ENCODE results near the gene GABRR3. TPM values are rescaled to one million over a fixed set of nuclear protein-coding genes. Genes with fewer than 3 reads are reported as not detected.

Gene GABRR3
- not detected in 2 replicates for total RNA-seq

DNA sequence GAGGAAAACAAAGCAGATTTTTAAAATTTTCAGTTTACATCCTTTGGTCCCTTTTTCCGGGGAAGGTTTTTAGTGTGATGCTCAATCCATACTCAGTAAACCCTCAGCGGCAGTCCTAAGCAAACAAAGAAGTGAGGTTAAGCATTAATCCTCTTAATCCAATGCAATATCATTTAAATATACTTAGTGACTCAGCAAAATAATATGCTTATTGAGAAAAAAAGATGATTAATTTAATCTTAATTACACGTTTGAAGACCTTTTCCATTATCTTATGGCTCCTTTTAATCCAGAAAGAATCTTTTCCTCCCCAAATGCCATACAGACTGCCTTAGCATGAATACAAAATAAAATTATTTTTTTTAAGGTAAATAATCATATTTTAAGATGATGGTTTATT is at the start of gene GABRR3:
Gene GABRR3 (minus strand): TSS at position 108 of the 400 bp plus-strand sequence. CDS start 328 bp downstream, outside the sequence.

DNA sequence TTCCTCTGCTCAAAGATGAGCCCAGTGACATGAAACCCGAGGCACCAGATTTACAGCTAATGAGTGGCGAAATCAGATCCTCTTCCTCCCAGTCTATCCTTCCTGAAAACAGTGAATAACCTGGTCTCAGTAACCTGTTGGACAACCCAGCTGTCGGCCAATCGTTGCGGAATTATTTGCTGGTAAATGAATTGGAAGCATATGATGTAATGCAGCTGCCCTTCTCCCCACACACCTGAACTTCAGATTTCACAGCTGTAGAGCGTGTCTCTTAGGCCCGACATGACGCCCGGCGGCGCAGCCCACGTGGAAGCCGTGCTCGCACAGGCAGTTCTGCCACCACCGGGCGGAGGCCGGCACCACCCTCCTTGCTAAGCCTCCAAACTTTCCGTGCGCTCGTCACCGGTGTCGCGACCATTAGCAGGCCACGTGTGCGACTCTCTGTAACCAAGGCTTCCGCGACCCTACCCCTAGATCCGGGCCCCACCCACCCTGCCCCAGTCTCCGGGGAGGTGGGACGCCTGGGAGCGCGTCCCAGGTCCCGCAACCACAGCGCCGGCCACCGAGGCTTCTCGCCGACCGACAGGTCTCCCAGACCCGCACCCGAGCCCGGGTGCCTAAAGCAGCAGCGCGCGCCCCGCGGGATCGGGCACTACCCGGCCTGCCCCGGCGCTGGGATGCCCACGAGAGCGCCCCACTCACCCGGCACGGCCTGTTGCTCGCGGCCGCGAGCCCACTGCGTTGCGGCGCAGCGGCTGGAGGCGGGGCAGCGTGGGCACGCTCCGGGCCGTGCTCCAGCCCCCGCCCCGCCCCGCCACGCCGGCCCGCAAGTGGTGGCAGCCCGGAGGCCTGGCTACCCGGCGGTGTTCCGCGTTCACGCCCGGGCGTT is 63.2 kb downstream of the GABRR3 start, which contains the start of gene RIOX2:
Gene RIOX2 (minus strand): TSS at position 753 of the 889 bp plus-strand sequence. CDS start 4,838 bp downstream, outside the sequence.

Other genes with a start within 250 kb of the GABRR3 start
- gene CRYBG3, start 213.3 kb downstream of the GABRR3 start, total RNA-seq = 27.0 and 28.9 TPM in 2 replicates
- gene RIOX2, start 62.9 kb downstream of the GABRR3 start, total RNA-seq = 26.9 and 27.7 TPM in 2 replicates
- gene OR5AC2, start 51.9 kb upstream of the GABRR3 start, total RNA-seq = not detected in 2 replicates
- not detected in 2 replicates for gene OR5H1, start 95.4 kb upstream of the GABRR3 start, total RNA-seq
- not detected in 2 replicates for gene OR5H14, start 112.2 kb upstream of the GABRR3 start, total RNA-seq
- not detected in 2 replicates for gene OR5H15, start 131.4 kb upstream of the GABRR3 start, total RNA-seq
- gene OR5H6, start 228.9 kb upstream of the GABRR3 start, total RNA-seq = not detected in 2 replicates
- not detected in 2 replicates for gene OR5H2, start 247.2 kb upstream of the GABRR3 start, total RNA-seq